ENCODE results near the gene B4GALNT2. TPM values are rescaled to one million over a fixed set of nuclear protein-coding genes. Genes with fewer than 3 reads are reported as not detected.

B4GALNT2 gene
- total RNA-seq, 3 donors from 2014 or later: 0.15 to 0.66 TPM; not detected in 1

DNA sequence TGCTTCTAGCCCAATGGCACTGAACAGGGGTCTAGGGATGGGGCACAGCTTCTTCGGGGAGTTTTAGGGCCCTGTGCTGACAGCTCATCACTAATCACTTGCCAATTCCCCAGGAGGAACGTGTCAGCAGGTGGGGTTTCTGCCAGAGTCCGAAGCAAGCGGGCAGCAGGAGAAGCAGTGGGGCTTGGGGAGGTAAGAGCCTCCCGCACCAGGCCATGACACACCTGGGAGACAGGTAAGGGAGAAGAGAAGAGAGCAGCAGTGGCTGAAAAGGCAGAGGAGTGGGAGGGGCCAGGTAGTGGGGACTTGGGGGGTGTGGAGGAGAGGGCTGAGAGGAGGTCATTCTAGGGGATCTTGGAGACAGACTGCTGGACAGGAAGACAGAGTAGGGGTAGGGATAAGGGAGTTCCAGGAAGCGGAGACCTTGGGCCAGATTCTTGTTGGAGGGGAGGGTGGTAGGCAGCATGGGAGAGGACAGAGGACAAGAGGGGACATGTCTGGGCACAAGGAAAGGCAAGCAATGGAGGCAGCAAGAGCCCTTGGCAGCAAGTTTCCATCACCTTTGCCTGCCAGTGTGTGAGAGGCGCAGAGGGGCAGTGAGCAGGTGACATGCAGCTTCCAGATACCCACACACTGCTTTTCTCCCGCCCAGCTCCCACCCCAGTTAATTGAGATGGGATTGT lies 93.1 kb downstream of the B4GALNT2 start:
- H3K36me3 ChIP-seq: no peaks in the 10 kb centered on the region
- H3K27ac ChIP-seq: no peak overlapping the region
- DNase-seq (ENCODE audit: low spot score in 2 of 2): no peak
- no peak overlapping the region for H3K4me3 ChIP-seq
- TF ChIP-seq, protein P1, sequence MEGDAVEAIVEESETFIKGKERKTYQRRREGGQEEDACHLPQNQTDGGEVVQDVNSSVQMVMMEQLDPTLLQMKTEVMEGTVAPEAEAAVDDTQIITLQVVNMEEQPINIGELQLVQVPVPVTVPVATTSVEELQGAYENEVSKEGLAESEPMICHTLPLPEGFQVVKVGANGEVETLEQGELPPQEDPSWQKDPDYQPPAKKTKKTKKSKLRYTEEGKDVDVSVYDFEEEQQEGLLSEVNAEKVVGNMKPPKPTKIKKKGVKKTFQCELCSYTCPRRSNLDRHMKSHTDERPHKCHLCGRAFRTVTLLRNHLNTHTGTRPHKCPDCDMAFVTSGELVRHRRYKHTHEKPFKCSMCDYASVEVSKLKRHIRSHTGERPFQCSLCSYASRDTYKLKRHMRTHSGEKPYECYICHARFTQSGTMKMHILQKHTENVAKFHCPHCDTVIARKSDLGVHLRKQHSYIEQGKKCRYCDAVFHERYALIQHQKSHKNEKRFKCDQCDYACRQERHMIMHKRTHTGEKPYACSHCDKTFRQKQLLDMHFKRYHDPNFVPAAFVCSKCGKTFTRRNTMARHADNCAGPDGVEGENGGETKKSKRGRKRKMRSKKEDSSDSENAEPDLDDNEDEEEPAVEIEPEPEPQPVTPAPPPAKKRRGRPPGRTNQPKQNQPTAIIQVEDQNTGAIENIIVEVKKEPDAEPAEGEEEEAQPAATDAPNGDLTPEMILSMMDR (IDR thresholded peaks at IDR 0.05): no peak
- no peak for TF ChIP-seq POLR2AphosphoS5 (IDR thresholded peaks at IDR 0.05)
- TF ChIP-seq POLR2A (IDR thresholded peaks at IDR 0.05): no peak
- H3K4me1 ChIP-seq: peaks cover 4 to 12% of the 10 kb centered on the region in 2 donors
- intact Hi-C loops (cut with DNase I; ENCODE audit: low total_unique reads): loop anchor here (5.0 kb wide), 1 partner anchor 918 kb away; no protein-coding TSS in a partner anchor
- H3K9me3 ChIP-seq: no peaks in the 10 kb centered on the region
- H3K27me3 ChIP-seq: peaks cover 3 to 58% of the 10 kb centered on the region in 2 donors

Other genes starting within 250 kb of the B4GALNT2 start
- 10 to 100 TPM; 55.5 to 85.2 (median 81.6) TPM for gene ATP5MC1, start 240.0 kb upstream of the B4GALNT2 start, total RNA-seq
- gene UBE2Z, start 224.4 kb upstream of the B4GALNT2 start, total RNA-seq: 10 to 100 TPM; 45.9 to 70.1 (median 64.2) TPM
- gene SNF8, start 187.9 kb upstream of the B4GALNT2 start, total RNA-seq: 10 to 100 TPM; 75.7 to 83.4 (median 76.7) TPM
- gene GIP, start 164.2 kb upstream of the B4GALNT2 start, total RNA-seq: not detected
- not detected for gene IGF2BP1, start 135.4 kb upstream of the B4GALNT2 start, total RNA-seq
- under 1 TPM in 2 of 3 donors, not detected in 1; 0.48 to 0.66 TPM for gene GNGT2, start 77.8 kb downstream of the B4GALNT2 start, total RNA-seq
- gene ABI3, start 77.9 kb downstream of the B4GALNT2 start, total RNA-seq: 1 to 10 TPM; 1.9 to 5.2 (median 5.1) TPM
- under 1 TPM in 2 of 3 donors, not detected in 1; 0.33 to 0.88 TPM for gene PHOSPHO1, start 98.0 kb downstream of the B4GALNT2 start, total RNA-seq
- gene ZNF652, start 229.5 kb downstream of the B4GALNT2 start, total RNA-seq: 100 to 1,000 TPM in 1 of 3 donors, 10 to 100 TPM in 2; 34.2 to 157 (median 72.4) TPM